Smooth muscle cell (in vitro differentiated cells): ENCODE data around the gene TNRC18. TPM values are rescaled to one million over a fixed set of nuclear protein-coding genes. Genes with fewer than 3 reads are reported as not detected.
"Not testable (repeated sequence)": the region's sequence is repeated elsewhere in the genome, so short reads cannot be mapped to it uniquely, and the experiment has no call there.

Experiments
- DNase-seq: peaks from one replicate; lab custom pipeline; 2025; ENCODE audit not compliant: unreplicated experiment; lab: John Stamatoyannopoulos, UW
- H2AFZ ChIP-seq: fragments of 200-600 bp; sonication (generic); 2 replicates; pipeline ENCODE4 v1.6.0; 2016; ENCODE audit warnings: antibody characterized with exemption, low read depth, mild to moderate bottlenecking
- H3F3A ChIP-seq: fragments of 200-600 bp; sonication (generic); 2 replicates; pipeline ENCODE4 v1.6.0; 2017; ENCODE audit warnings: antibody characterized with exemption, low read depth
- H3K27ac ChIP-seq: fragments of 200-600 bp; sonication (generic); 2 replicates; pipeline ENCODE4 v1.5.1; 2016; ENCODE audit warnings: low read depth, mild to moderate bottlenecking
- H3K27me3 ChIP-seq: fragments of 200-600 bp; sonication (generic); 2 replicates; pipeline ENCODE4 v1.6.1; 2016; ENCODE audit warnings: low read depth, mild to moderate bottlenecking
- H3K36me3 ChIP-seq: fragments of 200-600 bp; sonication (generic); 2 replicates; pipeline ENCODE4 v1.5.1; 2016; ENCODE audit warnings: low read depth
- H3K4me1 ChIP-seq: fragments of 200-600 bp; sonication (generic); 2 replicates; pipeline ENCODE4 v1.5.1; 2016; ENCODE audit warnings: low read depth
- H3K4me2 ChIP-seq: fragments of 200-600 bp; sonication (generic); 2 replicates; pipeline ENCODE4 v1.6.0; 2016; ENCODE audit warnings: mild to moderate bottlenecking
- H3K4me3 ChIP-seq: fragments of 200-600 bp; sonication (generic); 2 replicates; pipeline ENCODE4 v1.5.1; 2016; ENCODE audit warnings: mild to moderate bottlenecking
- H3K79me2 ChIP-seq: fragments of 200-600 bp; sonication (generic); 2 replicates; pipeline ENCODE4 v1.6.0; 2016; ENCODE audit warnings: low read depth, mild to moderate bottlenecking
- H3K9ac ChIP-seq: fragments of 200-600 bp; sonication (generic); 2 replicates; pipeline ENCODE4 v1.6.0; 2016; ENCODE audit warnings: low read depth
- H3K9me3 ChIP-seq: fragments of 200-600 bp; sonication (generic); replicated peaks from 2 replicates; pipeline ENCODE4 v1.5.1; 2016; ENCODE audit warnings: low read depth
- H4K20me1 ChIP-seq: fragments of 200-600 bp; sonication (generic); 2 replicates; pipeline ENCODE4 v1.6.0; 2016; ENCODE audit warnings: low read depth
- WGBS: methylation state at CpG from one replicate; pipeline ENCODE4 v1.1.7; 2016; ENCODE audit warnings: low lambda C conversion rate; 5-methylcytosine and 5-hydroxymethylcytosine counted together
- polyA plus RNA-seq: library from polyadenylated mRNA; unstranded; fragments of >200 nt; fragmentation: Nextera tagmentation; extraction: Ambion mirVana; gene quantifications from 2 replicates; pipeline ENCODE4 v1.2.1, GENCODE V29; 2016
- total RNA-seq: library from RNA; depleted of rRNA; stranded (reverse); fragments of >200 nt; gene quantifications from 2 replicates; pipeline ENCODE4 v1.2.3, GENCODE V29; 2014
- TF ChIP-seq, protein P1 (sequence below): fragments of 200-600 bp; sonication (generic); IDR thresholded peaks from 2 replicates; pipeline ENCODE4 v1.5.1; 2017; ENCODE audit warnings: borderline replicate concordance, mild to moderate bottlenecking, antibody characterized with exemption; ENCODE audit not compliant: insufficient read depth, poor library complexity, severe bottlenecking

Gene TNRC18
- total and polyA plus RNA-seq, 2 experiments from 2014 or later = 6.4 to 40.3 TPM

DNA sequence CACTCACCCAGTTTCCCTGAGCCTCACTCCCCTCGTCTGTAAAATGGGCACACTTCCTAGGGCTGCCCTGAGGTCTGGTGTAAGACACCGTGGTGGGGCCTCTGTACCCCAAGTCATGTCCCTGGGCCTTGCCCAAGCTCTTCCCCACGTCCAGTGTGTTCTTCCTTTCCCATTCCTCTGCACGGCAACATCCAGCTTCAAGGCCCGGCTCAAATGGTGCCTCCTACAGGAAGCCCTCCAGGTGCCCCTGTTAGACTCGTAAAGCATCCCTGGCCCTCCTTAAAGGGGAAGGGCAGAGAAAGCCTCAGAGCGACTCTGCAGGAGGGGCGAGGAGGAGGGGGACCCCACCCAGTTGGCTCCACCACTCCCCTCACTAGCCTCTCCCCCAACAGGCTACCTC lies 132.3 kb downstream of the TNRC18 start:
- no peak for DNase-seq
- H2AFZ ChIP-seq = no peak overlapping the region
- H4K20me1 ChIP-seq = no peaks in the 10 kb centered on the region
- no peak overlapping the region for H3K27ac ChIP-seq
- no peak overlapping the region for H3K4me2 ChIP-seq
- H3K4me3 ChIP-seq = no peak overlapping the region
- H3K27me3 ChIP-seq = no peaks in the 10 kb centered on the region
- 96% methylated on average over 8 of the region's 8 CpGs for WGBS
- H3K36me3 ChIP-seq = no peaks in the 10 kb centered on the region
- no peaks in the 10 kb centered on the region for H3F3A ChIP-seq
- no peaks in the 10 kb centered on the region for H3K4me1 ChIP-seq
- H3K9me3 ChIP-seq = no peaks in the 10 kb centered on the region
- TF ChIP-seq, protein P1, sequence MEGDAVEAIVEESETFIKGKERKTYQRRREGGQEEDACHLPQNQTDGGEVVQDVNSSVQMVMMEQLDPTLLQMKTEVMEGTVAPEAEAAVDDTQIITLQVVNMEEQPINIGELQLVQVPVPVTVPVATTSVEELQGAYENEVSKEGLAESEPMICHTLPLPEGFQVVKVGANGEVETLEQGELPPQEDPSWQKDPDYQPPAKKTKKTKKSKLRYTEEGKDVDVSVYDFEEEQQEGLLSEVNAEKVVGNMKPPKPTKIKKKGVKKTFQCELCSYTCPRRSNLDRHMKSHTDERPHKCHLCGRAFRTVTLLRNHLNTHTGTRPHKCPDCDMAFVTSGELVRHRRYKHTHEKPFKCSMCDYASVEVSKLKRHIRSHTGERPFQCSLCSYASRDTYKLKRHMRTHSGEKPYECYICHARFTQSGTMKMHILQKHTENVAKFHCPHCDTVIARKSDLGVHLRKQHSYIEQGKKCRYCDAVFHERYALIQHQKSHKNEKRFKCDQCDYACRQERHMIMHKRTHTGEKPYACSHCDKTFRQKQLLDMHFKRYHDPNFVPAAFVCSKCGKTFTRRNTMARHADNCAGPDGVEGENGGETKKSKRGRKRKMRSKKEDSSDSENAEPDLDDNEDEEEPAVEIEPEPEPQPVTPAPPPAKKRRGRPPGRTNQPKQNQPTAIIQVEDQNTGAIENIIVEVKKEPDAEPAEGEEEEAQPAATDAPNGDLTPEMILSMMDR = no peak
- H3K9ac ChIP-seq = no peak overlapping the region
- H3K79me2 ChIP-seq = no peaks in the 10 kb centered on the region

DNA sequence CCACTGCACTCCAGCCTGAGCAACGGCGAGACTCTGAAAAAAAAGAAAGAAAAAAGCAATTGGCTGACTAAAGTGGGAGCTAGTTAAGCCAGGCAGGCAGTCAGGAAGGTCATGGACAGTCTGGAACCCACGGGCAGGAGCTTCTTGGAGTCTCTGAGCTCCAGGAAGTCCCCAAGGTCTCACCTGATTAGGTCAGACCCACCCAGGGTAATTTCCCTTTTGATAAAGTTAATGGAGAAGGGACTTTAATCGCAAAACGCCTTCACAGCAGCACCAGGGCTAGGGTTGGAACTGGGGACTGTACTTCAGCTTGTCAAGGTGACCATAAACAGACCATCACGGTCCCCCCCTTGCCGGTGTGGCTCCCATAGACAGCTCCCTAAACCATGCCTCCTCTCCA lies 134.3 kb downstream of the TNRC18 start:
- H3K36me3 ChIP-seq = no peaks in the 10 kb centered on the region
- 96% methylated on average over 7 of the region's 7 CpGs for WGBS
- TF ChIP-seq, protein P1 = no peak
- no peaks in the 10 kb centered on the region for H3K79me2 ChIP-seq
- H3K27ac ChIP-seq = no peak overlapping the region
- H4K20me1 ChIP-seq = no peaks in the 10 kb centered on the region
- no peaks in the 10 kb centered on the region for H3K4me1 ChIP-seq
- no peak overlapping the region for H3K4me2 ChIP-seq
- no peaks in the 10 kb centered on the region for H3F3A ChIP-seq
- H2AFZ ChIP-seq = no peak overlapping the region
- H3K9me3 ChIP-seq = no peaks in the 10 kb centered on the region
- no peak for DNase-seq
- H3K27me3 ChIP-seq = no peaks in the 10 kb centered on the region
- no peak overlapping the region for H3K4me3 ChIP-seq
- H3K9ac ChIP-seq = no peak overlapping the region

DNA sequence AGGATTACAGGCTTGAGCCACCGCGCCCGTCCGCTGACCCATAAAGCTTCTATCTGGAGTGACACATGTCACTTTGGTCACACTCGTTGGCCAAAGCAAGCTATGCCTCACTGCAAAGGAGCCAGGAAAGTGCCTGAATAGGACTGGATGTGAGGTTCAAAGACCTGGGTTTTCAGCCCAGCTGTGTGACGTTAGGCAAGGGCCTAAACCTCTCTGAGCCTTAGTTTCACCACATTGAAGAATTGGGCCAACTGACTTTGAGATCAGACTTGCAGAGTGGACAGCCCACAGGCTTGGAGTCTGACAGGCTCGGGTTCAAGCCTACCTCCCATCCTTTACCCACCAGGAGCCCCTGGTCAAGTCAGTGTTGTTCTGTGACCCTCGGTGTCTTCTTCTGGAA lies 135.1 kb downstream of the TNRC18 start:
- not testable (repeated sequence) for H3F3A ChIP-seq, H3K4me2 ChIP-seq, H3K4me1 ChIP-seq, H2AFZ ChIP-seq, H3K27me3 ChIP-seq, H4K20me1 ChIP-seq, H3K27ac ChIP-seq, H3K4me3 ChIP-seq, H3K36me3 ChIP-seq, H3K9ac ChIP-seq, H3K9me3 ChIP-seq, DNase-seq, H3K79me2 ChIP-seq
- WGBS = 95% methylated on average over 8 of the region's 8 CpGs

DNA sequence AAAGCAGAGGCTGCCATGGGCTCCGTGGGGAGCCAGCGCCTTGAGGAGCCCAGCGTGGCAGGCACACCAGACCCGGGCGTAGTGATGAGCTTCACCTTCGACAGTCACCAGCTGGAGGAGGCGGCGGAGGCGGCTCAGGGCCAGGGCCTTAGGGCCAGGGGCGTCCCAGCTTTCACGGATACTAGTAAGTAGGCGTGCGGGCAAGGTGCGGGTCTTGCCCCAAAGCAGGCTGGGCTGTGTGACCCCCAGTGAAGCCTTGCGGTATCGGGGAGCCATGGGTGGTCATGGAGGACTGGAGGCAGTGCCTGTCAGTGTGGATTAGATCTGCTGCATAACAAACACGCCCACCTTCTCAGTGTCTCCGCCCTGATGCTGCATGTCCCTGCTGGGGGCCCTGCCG lies 135.8 kb downstream of the TNRC18 start:
- no peak overlapping the region for H3K4me3 ChIP-seq
- TF ChIP-seq, protein P1 = no peak
- no peaks in the 10 kb centered on the region for H3K9me3 ChIP-seq
- no peak overlapping the region for H3K9ac ChIP-seq
- no peaks in the 10 kb centered on the region for H3K4me1 ChIP-seq
- H4K20me1 ChIP-seq = no peaks in the 10 kb centered on the region
- H3K36me3 ChIP-seq = no peaks in the 10 kb centered on the region
- H3F3A ChIP-seq = no peaks in the 10 kb centered on the region
- WGBS = 95% methylated on average over 19 of the region's 19 CpGs
- H3K79me2 ChIP-seq = no peaks in the 10 kb centered on the region
- H3K27ac ChIP-seq = no peak overlapping the region
- DNase-seq = no peak
- no peaks in the 10 kb centered on the region for H3K27me3 ChIP-seq
- H3K4me2 ChIP-seq = no peak overlapping the region
- H2AFZ ChIP-seq = no peak overlapping the region

DNA sequence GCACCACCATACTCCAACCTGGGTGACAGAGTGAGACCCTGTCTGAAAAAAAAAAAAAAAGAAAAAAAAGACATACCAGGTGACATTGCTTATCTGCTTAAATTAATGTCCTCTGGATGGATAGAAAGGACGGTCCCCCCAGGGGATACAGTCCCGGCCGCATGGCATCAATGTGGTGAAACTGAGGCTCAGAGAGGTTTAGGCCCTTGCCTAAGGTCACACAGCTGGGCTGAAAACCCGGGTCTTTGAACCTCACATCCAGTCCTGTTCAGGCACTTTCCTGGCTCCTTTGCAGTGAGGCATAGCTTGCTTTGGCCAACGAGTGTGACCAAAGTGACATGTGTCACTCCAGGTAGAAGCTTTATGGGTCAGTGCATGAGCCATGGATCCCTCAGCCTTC lies 136.3 kb downstream of the TNRC18 start:
- not testable (repeated sequence) for H3K4me2 ChIP-seq, H3K36me3 ChIP-seq, H3K27ac ChIP-seq, H3K79me2 ChIP-seq, H2AFZ ChIP-seq, H3K9me3 ChIP-seq, DNase-seq, H3K9ac ChIP-seq, H3K4me1 ChIP-seq, H3K27me3 ChIP-seq, H3F3A ChIP-seq, H4K20me1 ChIP-seq, H3K4me3 ChIP-seq
- 93% methylated on average over 5 of the region's 5 CpGs for WGBS
